Esophagus squamous epithelium (tissue), 4 donors: Measurements from ENCODE around the gene ENO4.

ENCODE experiments used
- CTCF ChIP-seq, 6 experiments: fragments of 450-650 bp in 4 of 6; fragments of 200-600 bp in 2 of 6; sonication (generic) in 2 of 6; IDR thresholded peaks; one replicate each; pipeline ENCODE4 v1.5.1; 2016 to 2019; ENCODE audit warnings: antibody characterized with exemption in 6 of 6, mild to moderate bottlenecking in 4 of 6, moderate library complexity in 4 of 6
- POLR2A ChIP-seq, 4 donors: fragments of 450-650 bp; IDR thresholded peaks; one replicate each; pipeline ENCODE4 v1.6.1; 2017; ENCODE audit warnings: antibody characterized with exemption in 4 of 4, mild to moderate bottlenecking in 4 of 4, moderate library complexity in 3 of 4

GRCh38 chr10:116838143-116838725, 11.1 kb upstream of the ENO4 start:
- no peak for TF ChIP-seq CTCF (IDR thresholded peaks at IDR 0.05)
- no peak for TF ChIP-seq POLR2A (IDR thresholded peaks at IDR 0.05)
